ENCODE data around the gene SGK1. TPM values are rescaled to one million over a fixed set of nuclear protein-coding genes. Genes with fewer than 3 reads are reported as not detected.
A peak's percentile ranks its signal among the peaks of the same experiment; 100 is the strongest.

Gene SGK1
- total and polyA plus RNA-seq, 12 donors, result 86.0 to 685 (median 192) TPM

DNA sequence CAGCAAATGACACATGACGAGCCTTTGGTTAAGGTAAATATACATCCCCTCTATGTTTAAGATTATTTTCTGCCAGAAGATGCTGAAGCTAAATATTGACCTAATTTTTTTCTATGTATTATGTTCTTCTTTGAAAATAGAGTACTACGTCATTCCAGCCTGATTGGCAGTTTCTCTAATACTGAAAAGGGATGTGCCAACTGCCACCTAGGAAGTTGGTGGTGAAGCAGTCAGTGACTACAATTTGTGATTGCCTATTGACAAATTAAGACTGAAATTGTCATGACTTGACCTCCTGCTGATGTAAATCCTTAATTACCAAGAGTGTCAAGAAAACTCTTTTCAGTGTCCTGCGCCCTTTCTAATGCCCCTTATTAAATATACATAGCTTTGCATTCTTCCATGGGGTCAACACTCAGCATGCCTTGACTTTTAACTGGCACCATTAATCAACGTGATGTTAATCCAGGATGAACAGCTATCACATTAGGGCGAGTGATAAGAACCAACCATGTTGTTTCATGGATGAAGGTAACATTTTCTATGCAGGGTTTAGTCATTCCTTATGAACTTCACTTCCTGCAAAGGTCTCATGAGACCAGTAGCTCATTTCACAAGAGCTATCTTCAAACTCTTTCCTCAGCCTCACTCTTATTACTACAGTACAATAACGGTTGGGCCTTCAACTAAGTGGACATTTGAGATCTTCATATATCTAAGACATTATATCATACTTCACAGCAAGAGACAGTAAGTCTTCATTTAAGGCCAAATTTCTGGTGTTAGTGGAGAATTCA is 22.5 kb upstream of the SGK1 start:
- intact Hi-C loops (cut with DNase I), result no loop called here
- Histone ChIP-seq H3K4me3 (no peak overlapping the region), H3K9me3 (replicated peaks in 1 of 3) (no peaks in the 10 kb centered on the region), H3K36me3 (replicated peaks in 1 of 2) (no peaks in the 10 kb centered on the region), H3K27ac (no peak overlapping the region), H3K4me1 (replicated peaks in 1 of 2) (no peaks in the 10 kb centered on the region), H3K27me3 (no peaks in the 10 kb centered on the region)
- DNase-seq, result no peak
- TF ChIP-seq POLR2A (IDR thresholded peaks at IDR 0.05), result no peak
- TF ChIP-seq, protein P1, sequence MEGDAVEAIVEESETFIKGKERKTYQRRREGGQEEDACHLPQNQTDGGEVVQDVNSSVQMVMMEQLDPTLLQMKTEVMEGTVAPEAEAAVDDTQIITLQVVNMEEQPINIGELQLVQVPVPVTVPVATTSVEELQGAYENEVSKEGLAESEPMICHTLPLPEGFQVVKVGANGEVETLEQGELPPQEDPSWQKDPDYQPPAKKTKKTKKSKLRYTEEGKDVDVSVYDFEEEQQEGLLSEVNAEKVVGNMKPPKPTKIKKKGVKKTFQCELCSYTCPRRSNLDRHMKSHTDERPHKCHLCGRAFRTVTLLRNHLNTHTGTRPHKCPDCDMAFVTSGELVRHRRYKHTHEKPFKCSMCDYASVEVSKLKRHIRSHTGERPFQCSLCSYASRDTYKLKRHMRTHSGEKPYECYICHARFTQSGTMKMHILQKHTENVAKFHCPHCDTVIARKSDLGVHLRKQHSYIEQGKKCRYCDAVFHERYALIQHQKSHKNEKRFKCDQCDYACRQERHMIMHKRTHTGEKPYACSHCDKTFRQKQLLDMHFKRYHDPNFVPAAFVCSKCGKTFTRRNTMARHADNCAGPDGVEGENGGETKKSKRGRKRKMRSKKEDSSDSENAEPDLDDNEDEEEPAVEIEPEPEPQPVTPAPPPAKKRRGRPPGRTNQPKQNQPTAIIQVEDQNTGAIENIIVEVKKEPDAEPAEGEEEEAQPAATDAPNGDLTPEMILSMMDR (IDR thresholded peaks at IDR 0.05), result no peak
- 88 to 93% (median 90%) methylated on average over 6 of the region's 6 CpGs for WGBS, 4 donors

- Histone ChIP-seq H3K36me3 (replicated peaks in 1 of 2) (no peaks in the 10 kb centered on the region), H3K4me1 (replicated peaks in 1 of 2) (no peaks in the 10 kb centered on the region), H3K27ac (no peak overlapping the region), H3K9me3 (replicated peaks in 1 of 3) (no peaks in the 10 kb centered on the region), H3K4me3 (no peak overlapping the region), H3K27me3 (no peaks in the 10 kb centered on the region)
- DNase-seq, result no peak
- intact Hi-C loops (cut with DNase I), result no loop called here
- TF ChIP-seq, protein P1 (IDR thresholded peaks at IDR 0.05), result no peak
- TF ChIP-seq POLR2A (IDR thresholded peaks at IDR 0.05), result no peak
Measured at GRCh38 chr6:134339216-134339615, 21.3 kb upstream of the SGK1 start.

DNA sequence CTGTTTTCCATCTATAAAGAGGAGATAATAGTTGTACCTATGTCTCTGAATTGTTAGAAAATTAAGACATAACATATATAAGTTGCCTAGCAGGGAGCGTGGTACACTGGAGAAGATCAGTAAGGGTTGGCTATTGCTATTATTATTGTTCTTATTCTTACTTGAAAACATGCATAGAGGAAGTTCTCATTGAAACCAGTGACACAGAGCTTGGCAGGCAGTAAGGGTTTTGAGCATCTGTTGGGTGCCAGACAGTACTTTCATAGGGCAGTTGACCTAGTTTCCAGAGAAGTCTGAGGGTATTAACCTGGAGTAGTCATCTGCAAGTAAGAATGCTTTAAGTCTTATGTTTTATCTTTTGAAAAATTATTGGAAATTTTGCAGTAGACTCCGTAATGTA is 13.3 kb upstream of the SGK1 start:
- intact Hi-C loops (cut with DNase I), result no loop called here
- Histone ChIP-seq H3K4me3 (no peak overlapping the region), H3K27me3 (no peaks in the 10 kb centered on the region), H3K4me1 (replicated peaks in 1 of 2) (no peaks in the 10 kb centered on the region), H3K36me3 (replicated peaks in 1 of 2) (no peaks in the 10 kb centered on the region), H3K27ac (no peak overlapping the region), H3K9me3 (replicated peaks in 1 of 3) (no peaks in the 10 kb centered on the region)
- WGBS, 4 donors, result 90 to 96% (median 93%) methylated on average over 2 of the region's 2 CpGs
- TF ChIP-seq, protein P1 (IDR thresholded peaks at IDR 0.05), result no peak
- TF ChIP-seq POLR2A (IDR thresholded peaks at IDR 0.05), result no peak
- peak in 1 of 7 donors; percentile 39 for DNase-seq

DNA sequence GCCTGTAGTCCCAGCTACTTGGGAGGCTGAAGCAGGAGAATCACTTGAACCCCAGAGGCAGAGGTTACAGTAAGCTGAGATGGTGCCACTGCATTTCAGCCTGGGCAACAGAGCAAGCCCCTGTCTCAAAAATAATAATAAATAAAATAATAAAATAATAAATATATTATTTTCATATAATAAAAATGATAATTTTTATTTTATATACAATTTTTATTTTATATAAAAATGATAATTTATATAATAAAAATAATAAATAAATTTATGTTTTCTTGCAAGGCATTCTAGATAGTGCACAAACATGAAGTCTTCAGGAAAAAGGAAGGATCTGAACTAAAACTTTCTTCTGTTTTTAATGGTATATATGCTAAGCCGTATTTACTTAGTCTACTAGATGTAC is 12.6 kb upstream of the SGK1 start:
- Histone ChIP-seq H3K36me3 (replicated peaks in 1 of 2) (no peaks in the 10 kb centered on the region), H3K27me3 (no peaks in the 10 kb centered on the region), H3K4me3 (no peak overlapping the region), H3K4me1 (replicated peaks in 1 of 2) (no peaks in the 10 kb centered on the region), H3K9me3 (replicated peaks in 1 of 3) (no peaks in the 10 kb centered on the region), H3K27ac (no peak overlapping the region)
- intact Hi-C loops (cut with DNase I), result no loop called here
- no peak for DNase-seq
- TF ChIP-seq POLR2A (IDR thresholded peaks at IDR 0.05), result no peak
- TF ChIP-seq, protein P1 (IDR thresholded peaks at IDR 0.05), result no peak
- 88 to 100% (median 93%) methylated on average over 1 of the region's 1 CpG for WGBS, 4 donors
